IMR-90 (cell line): ENCODE results near the gene SMTN. TPM values are rescaled to one million over a fixed set of nuclear protein-coding genes. Genes with fewer than 3 reads are reported as not detected.

Source experiments
- ATAC-seq: fragments of 200-7000 bp; cut with Tn5 transposase; 2 replicates; pipeline ENCODE4 v1.9.1; 2020; ENCODE audit warnings: low read depth, mild to moderate bottlenecking, moderate library complexity
- BruUV-seq: library from RNA; stranded (reverse); fragments of 400-500 nt; replicated peaks from 2 replicates; lab custom pipeline; 2021; lab: Mats Ljungman, UMichigan
- CTCF ChIA-PET: fragments of 300-600 bp; formaldehyde crosslinking; extraction: SDS; loops from one replicate; lab custom pipeline; 2021; ENCODE audit warnings: antibody characterized with exemption; lab: Yijun Ruan, JAX
- POLR2A ChIA-PET: fragments of 300-600 bp; sonication (Branson Sonifier 250); formaldehyde crosslinking; loops from one replicate; lab custom pipeline; 2022; ENCODE audit warnings: antibody characterized with exemption; ENCODE audit not compliant: unreplicated experiment; lab: Charles Lee
- DNase-seq: peaks from one replicate; pipeline ENCODE4 v3.0.0; 2013
- H2AFZ ChIP-seq: replicated peaks from 2 replicates; pipeline ENCODE3; 2013; ENCODE audit warnings: low read length, mild to moderate bottlenecking; ENCODE audit not compliant: poor library complexity
- H2AK5ac ChIP-seq: 2 replicates; pipeline ENCODE4 v1.6.1; 2013; ENCODE audit warnings: low read depth, low read length, inconsistent platforms
- H2AK9ac ChIP-seq: replicated peaks from 2 replicates; pipeline ENCODE3; 2013; ENCODE audit warnings: mild to moderate bottlenecking, low read depth, low read length, moderate library complexity; ENCODE audit not compliant: poor library complexity
- H2BK120ac ChIP-seq: 2 replicates; pipeline ENCODE4 v1.6.1; 2013; ENCODE audit warnings: low read depth, low read length, inconsistent platforms
- H2BK15ac ChIP-seq: 3 replicates; pipeline ENCODE4 v1.6.1; 2013; ENCODE audit warnings: low read depth, low read length, inconsistent platforms
- H2BK20ac ChIP-seq: 2 replicates; pipeline ENCODE4 v1.6.1; 2013; ENCODE audit warnings: low read depth, mild to moderate bottlenecking, inconsistent platforms, low read length, moderate library complexity
- H2BK5ac ChIP-seq: 2 replicates; pipeline ENCODE4 v1.6.1; 2013; ENCODE audit warnings: mild to moderate bottlenecking, low read depth, low read length, inconsistent platforms; ENCODE audit not compliant: poor library complexity, severe bottlenecking
- H3K14ac ChIP-seq: replicated peaks from 2 replicates; pipeline ENCODE4 v1.6.1; 2013; ENCODE audit warnings: low read depth, low read length, inconsistent platforms
- H3K18ac ChIP-seq: 2 replicates; pipeline ENCODE4 v1.6.1; 2013; ENCODE audit warnings: low read depth, low read length, control low read depth
- H3K23ac ChIP-seq: 2 replicates; pipeline ENCODE4 v1.6.1; 2013; ENCODE audit warnings: low read depth, low read length, inconsistent platforms
- H3K27ac ChIP-seq: 2 replicates; pipeline ENCODE4 v1.5.1; 2013; ENCODE audit warnings: mild to moderate bottlenecking, control low read depth, low read length; ENCODE audit not compliant: insufficient read depth
- H3K27me3 ChIP-seq: 2 replicates; pipeline ENCODE4 v1.6.1; 2013; ENCODE audit warnings: low read length; ENCODE audit not compliant: control insufficient read depth, insufficient read depth
- H3K36me3 ChIP-seq: 2 replicates; pipeline ENCODE4 v1.6.1; 2013; ENCODE audit warnings: low read length, mixed read lengths; ENCODE audit not compliant: control insufficient read depth, insufficient read depth
- H3K4ac ChIP-seq: 2 replicates; pipeline ENCODE4 v1.6.1; 2013; ENCODE audit warnings: low read depth, low read length, inconsistent platforms
- H3K4me1 ChIP-seq: 2 replicates; pipeline ENCODE4 v1.6.1; 2013; ENCODE audit warnings: low read length, mixed read lengths; ENCODE audit not compliant: control insufficient read depth, insufficient read depth
- H3K4me2 ChIP-seq: 2 replicates; pipeline ENCODE4 v1.6.1; 2013; ENCODE audit warnings: low read depth, mild to moderate bottlenecking, control low read depth, low read length, moderate library complexity
- H3K4me3 ChIP-seq: 2 replicates; pipeline ENCODE4 v1.5.1; 2013; ENCODE audit warnings: low read depth, mild to moderate bottlenecking, control low read depth, low read length, moderate library complexity; ENCODE audit not compliant: insufficient read depth
- H3K56ac ChIP-seq: 2 replicates; pipeline ENCODE4 v1.6.1; 2013; ENCODE audit warnings: low read length, inconsistent platforms; ENCODE audit not compliant: insufficient read depth; ENCODE audit errors: extremely low read depth
- H3K79me1 ChIP-seq, 2 experiments: 2 replicates each; pipeline ENCODE4 v1.6.1; 2013; ENCODE audit warnings: low read length in 2 of 2, inconsistent platforms in 1 of 2, low read depth in 1 of 2
- H3K9ac ChIP-seq: 2 replicates; pipeline ENCODE4 v1.6.1; 2013; ENCODE audit warnings: low read depth, low read length, control low read depth
- H3K9me1 ChIP-seq: 2 replicates; pipeline ENCODE4 v1.6.1; 2013; ENCODE audit warnings: low read length, inconsistent platforms; ENCODE audit not compliant: insufficient read depth
- H3K9me3 ChIP-seq: 2 replicates; pipeline ENCODE4 v1.6.1; 2013; ENCODE audit warnings: low read length; ENCODE audit not compliant: control insufficient read depth, insufficient read depth
- H4K20me1 ChIP-seq: 2 replicates; pipeline ENCODE4 v1.6.1; 2013; ENCODE audit warnings: low read length, inconsistent platforms; ENCODE audit not compliant: insufficient read depth
- H4K5ac ChIP-seq: 2 replicates; pipeline ENCODE4 v1.6.1; 2013; ENCODE audit warnings: mild to moderate bottlenecking, low read depth, low read length, control low read depth
- H4K8ac ChIP-seq, 2 experiments: 2 replicates each; pipeline ENCODE4 v1.6.1; 2013; ENCODE audit warnings: low read depth in 2 of 2, low read length in 2 of 2, control low read depth in 1 of 2, inconsistent platforms in 1 of 2
- H4K91ac ChIP-seq: 2 replicates; pipeline ENCODE4 v1.6.1; 2013; ENCODE audit warnings: low read depth, low read length, inconsistent platforms; ENCODE audit not compliant: insufficient read depth
- BHLHE40 ChIP-seq: fragments of 150-350 bp; IDR thresholded peaks from 2 replicates; pipeline ENCODE4 v1.6.1; 2016; ENCODE audit warnings: mild to moderate bottlenecking, low read depth, low read length
- CEBPB ChIP-seq: IDR thresholded peaks from 2 replicates; pipeline ENCODE4 v1.6.1; 2012; ENCODE audit warnings: low read depth, low read length, improper control_type of control experiment
- CHD1 ChIP-seq: IDR thresholded peaks from 2 replicates; pipeline ENCODE4 v1.6.1; 2012; ENCODE audit warnings: low read depth, low read length, improper control_type of control experiment
- FOS ChIP-seq: fragments of 150-350 bp; IDR thresholded peaks from 2 replicates; pipeline ENCODE4 v1.6.1; 2016; ENCODE audit warnings: low read depth, low read length
- MAZ ChIP-seq: IDR thresholded peaks from 2 replicates; pipeline ENCODE4 v1.6.1; 2012; ENCODE audit warnings: low read depth, mild to moderate bottlenecking, low read length, improper control_type of control experiment, moderate library complexity, borderline replicate concordance
- NFE2L2 ChIP-seq: fragments of 150-350 bp; IDR thresholded peaks from 2 replicates; pipeline ENCODE4 v1.6.1; 2016; ENCODE audit warnings: low read depth, mild to moderate bottlenecking, low read length
- POLR2A ChIP-seq: IDR thresholded peaks from 2 replicates; pipeline ENCODE4 v1.6.1; 2012; ENCODE audit warnings: mild to moderate bottlenecking, low read depth, low read length
- RAD21 ChIP-seq: IDR thresholded peaks from 2 replicates; pipeline ENCODE4 v1.6.1; 2012; ENCODE audit warnings: low read length, improper control_type of control experiment
- RCOR1 ChIP-seq: IDR thresholded peaks from 2 replicates; pipeline ENCODE4 v1.6.1; 2012; ENCODE audit warnings: mild to moderate bottlenecking, low read length, improper control_type of control experiment; ENCODE audit not compliant: insufficient replicate concordance
- RFX5 ChIP-seq: IDR thresholded peaks from 2 replicates; pipeline ENCODE4 v1.8.0; 2012; ENCODE audit warnings: low read depth, mild to moderate bottlenecking, low read length, moderate library complexity
- SMC3 ChIP-seq: fragments of 150-350 bp; IDR thresholded peaks from 2 replicates; pipeline ENCODE4 v1.6.1; 2016; ENCODE audit warnings: low read depth, mild to moderate bottlenecking, antibody characterized with exemption, low read length, moderate library complexity
- WGBS, 2 experiments: methylation state at CpG; one replicate each; pipeline versions ENCODE4 v1.1.5 to v1.1.7; 2013; ENCODE audit warnings: missing lambda C conversion rate in 2 of 2; ENCODE audit not compliant: insufficient read length in 1 of 2; ENCODE audit errors: extremely low coverage in 2 of 2; 5-methylcytosine and 5-hydroxymethylcytosine counted together
- dilution Hi-C: fragments of 300-500 bp; cut with HindIII; formaldehyde crosslinking; loops from one replicate; pipeline ENCODE4 v1.14.3; 2018; ENCODE audit warnings: low sequenced_read_pairs; ENCODE audit not compliant: unreplicated experiment
- in situ Hi-C: fragments of 300-500 bp; cut with MboI; formaldehyde crosslinking; loops from 3 replicates; pipeline ENCODE4 v1.14.3; 2019; ENCODE audit warnings: low sequenced_read_pairs, inconsistent platforms, mixed read lengths
- intact Hi-C: fragments of 100-400 bp; cut with micrococcal nuclease; formaldehyde crosslinking; loops from 2 replicates; pipeline ENCODE4 v1.10.0; 2022
- polyA plus RNA-seq, 3 experiments: library from polyadenylated mRNA; depleted of rRNA; stranded (reverse); fragments of >200 nt; gene quantifications; 2 replicates each; pipeline ENCODE4 v1.2.3, GENCODE V29; 2012; ENCODE audit warnings: low replicate concordance in 1 of 3
- total RNA-seq: library from RNA; depleted of rRNA; stranded (reverse); fragments of >200 nt; gene quantifications from 2 replicates; pipeline ENCODE4 v1.2.3, GENCODE V29; 2012
- TF ChIP-seq, protein P1 (sequence below): fragments of 150-350 bp; IDR thresholded peaks from 2 replicates; pipeline ENCODE4 v1.6.1; 2017; ENCODE audit warnings: mild to moderate bottlenecking, antibody characterized with exemption, low read length, low read depth
- TF ChIP-seq, protein P2 (sequence below): conservative IDR thresholded peaks from 2 replicates; pipeline ENCODE4 v1.5.1; 2012; ENCODE audit warnings: mild to moderate bottlenecking, low read depth, low read length, improper control_type of control experiment
- TF ChIP-seq, protein P3 (sequence below): fragments of 150-350 bp; IDR thresholded peaks from 2 replicates; pipeline ENCODE4 v1.6.1; 2016; ENCODE audit warnings: low read depth, mild to moderate bottlenecking, low read length, moderate library complexity, borderline replicate concordance

Gene SMTN
- total and polyA plus RNA-seq, 2 of the 4 experiments (the other 2 are of a cell fraction): 53.6 to 63.7 TPM

GRCh38 chr22:31102441-31103081 lies 21.4 kb downstream of the SMTN start:
- Histone ChIP-seq H2BK15ac (peak overlapping the region; percentile 93; the same call in 2 of the 3 replicates), H3K23ac (peak overlapping the region; percentile 94), H2AK5ac (peak overlapping the region; percentile 98), H3K27ac (peak overlapping the region; percentile 85), H2BK120ac (peak overlapping the region; percentile 95), H4K20me1 (peaks cover 25% of the 10 kb centered on the region), H2AFZ (peak overlapping the region; percentile 76), H3K18ac (peak overlapping the region; percentile 62), H2BK20ac (peak overlapping the region; percentile 97), H3K4me2 (peak overlapping the region; percentile 18), H3K27me3 (no peaks in the 10 kb centered on the region), H3K4me3 (no peak overlapping the region), H3K9me3 (no peaks in the 10 kb centered on the region), H3K14ac (peak overlapping the region; percentile 97), H3K4ac (peak overlapping the region; percentile 98), H2BK5ac (peak overlapping the region; percentile 84), H2AK9ac (peak overlapping the region; percentile 90), H3K9me1 (peaks cover 25% of the 10 kb centered on the region), H4K5ac (peak overlapping the region; percentile 77), H4K8ac (peak overlapping the region; percentile 74 to 91), H3K79me1 (peaks cover 18 to 73% of the 10 kb centered on the region in 2 experiments; a peak in 3 of 4 replicates), H3K56ac (peak overlapping the region; percentile 85), H3K9ac (peak overlapping the region; percentile 26), H4K91ac (peak overlapping the region; percentile 98), H3K36me3 (peaks cover 56% of the 10 kb centered on the region), H3K4me1 (peaks cover 57% of the 10 kb centered on the region)
- POLR2A ChIA-PET: interaction anchor here (0.5 to 0.7 kb wide), 3 partner anchors 88 to 895 kb away, joined by 3 to 7 read pairs (median 7); no protein-coding TSS in a partner anchor
- intact Hi-C loops (no loop called here), in situ Hi-C loops (no loop called here), dilution Hi-C loops (no loop called here)
- BruUV-seq: TSS peak; percentile 50
- 15% methylated on average over 7 of the region's 8 CpGs; no CpG with 5 or more reads in 1 of the 2 experiments for WGBS, 2 experiments
- ATAC-seq (peak; percentile 73), DNase-seq (peak; percentile 98)
- CTCF ChIA-PET: interaction anchor here (0.5 to 1.0 kb wide), 2 partner anchors 20 to 60 kb away, joined by 3 read pairs; no protein-coding TSS in a partner anchor
- TF ChIP-seq FOS (peak; percentile 97), RFX5 (no peak), RCOR1 (peak; percentile 24), SMC3 (no peak), RAD21 (peak; percentile 2; the same call in 1 of the 2 replicates), POLR2A (peak; percentile 61; the same call in 1 of the 2 replicates), CEBPB (peak; percentile 99), NFE2L2 (no peak; the same call in 1 of the 2 replicates), BHLHE40 (no peak), MAZ (peak; percentile 94), CHD1 (no peak)
- TF ChIP-seq, protein P1, sequence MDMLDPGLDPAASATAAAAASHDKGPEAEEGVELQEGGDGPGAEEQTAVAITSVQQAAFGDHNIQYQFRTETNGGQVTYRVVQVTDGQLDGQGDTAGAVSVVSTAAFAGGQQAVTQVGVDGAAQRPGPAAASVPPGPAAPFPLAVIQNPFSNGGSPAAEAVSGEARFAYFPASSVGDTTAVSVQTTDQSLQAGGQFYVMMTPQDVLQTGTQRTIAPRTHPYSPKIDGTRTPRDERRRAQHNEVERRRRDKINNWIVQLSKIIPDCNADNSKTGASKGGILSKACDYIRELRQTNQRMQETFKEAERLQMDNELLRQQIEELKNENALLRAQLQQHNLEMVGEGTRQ: peak; percentile 72
- TF ChIP-seq, protein P2, sequence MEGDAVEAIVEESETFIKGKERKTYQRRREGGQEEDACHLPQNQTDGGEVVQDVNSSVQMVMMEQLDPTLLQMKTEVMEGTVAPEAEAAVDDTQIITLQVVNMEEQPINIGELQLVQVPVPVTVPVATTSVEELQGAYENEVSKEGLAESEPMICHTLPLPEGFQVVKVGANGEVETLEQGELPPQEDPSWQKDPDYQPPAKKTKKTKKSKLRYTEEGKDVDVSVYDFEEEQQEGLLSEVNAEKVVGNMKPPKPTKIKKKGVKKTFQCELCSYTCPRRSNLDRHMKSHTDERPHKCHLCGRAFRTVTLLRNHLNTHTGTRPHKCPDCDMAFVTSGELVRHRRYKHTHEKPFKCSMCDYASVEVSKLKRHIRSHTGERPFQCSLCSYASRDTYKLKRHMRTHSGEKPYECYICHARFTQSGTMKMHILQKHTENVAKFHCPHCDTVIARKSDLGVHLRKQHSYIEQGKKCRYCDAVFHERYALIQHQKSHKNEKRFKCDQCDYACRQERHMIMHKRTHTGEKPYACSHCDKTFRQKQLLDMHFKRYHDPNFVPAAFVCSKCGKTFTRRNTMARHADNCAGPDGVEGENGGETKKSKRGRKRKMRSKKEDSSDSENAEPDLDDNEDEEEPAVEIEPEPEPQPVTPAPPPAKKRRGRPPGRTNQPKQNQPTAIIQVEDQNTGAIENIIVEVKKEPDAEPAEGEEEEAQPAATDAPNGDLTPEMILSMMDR: no peak
- TF ChIP-seq, protein P3, sequence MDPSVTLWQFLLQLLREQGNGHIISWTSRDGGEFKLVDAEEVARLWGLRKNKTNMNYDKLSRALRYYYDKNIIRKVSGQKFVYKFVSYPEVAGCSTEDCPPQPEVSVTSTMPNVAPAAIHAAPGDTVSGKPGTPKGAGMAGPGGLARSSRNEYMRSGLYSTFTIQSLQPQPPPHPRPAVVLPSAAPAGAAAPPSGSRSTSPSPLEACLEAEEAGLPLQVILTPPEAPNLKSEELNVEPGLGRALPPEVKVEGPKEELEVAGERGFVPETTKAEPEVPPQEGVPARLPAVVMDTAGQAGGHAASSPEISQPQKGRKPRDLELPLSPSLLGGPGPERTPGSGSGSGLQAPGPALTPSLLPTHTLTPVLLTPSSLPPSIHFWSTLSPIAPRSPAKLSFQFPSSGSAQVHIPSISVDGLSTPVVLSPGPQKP: no peak
